Stimulated activated effector memory CD8-positive, alpha-beta T cell treated with anti-CD3 and anti-CD28 coated beads, Interleukin-12 subunit alpha, Interleukin-12 subunit beta, amount 100 ng/mL, for 72 hours (primary cell): Measurements from ENCODE around the gene UVSSA.

ENCODE experiments used
- ATAC-seq: fragments of 150-1000 bp; cut with Tn5 transposase; 2 replicates; pipeline ENCODE4 v1.10.0; 2021
- DNase-seq, 2 donors: peaks; one replicate each; pipeline ENCODE4 v3.0.0; 2021 to 2022; ENCODE audit warnings: low spot score in 2 of 2
- H3K27ac Mint-ChIP-seq: one replicate; pipeline ENCODE4 v1.8.0; 2022; ENCODE audit warnings: mild to moderate bottlenecking, mixed read lengths
- H3K36me3 Mint-ChIP-seq: one replicate; pipeline ENCODE4 v1.8.0; 2022; ENCODE audit warnings: mild to moderate bottlenecking, mixed read lengths
- H3K4me1 Mint-ChIP-seq: one replicate; pipeline ENCODE4 v1.8.0; 2022; ENCODE audit warnings: mixed read lengths
- H3K4me3 Mint-ChIP-seq: one replicate; pipeline ENCODE4 v1.8.0; 2022; ENCODE audit warnings: mild to moderate bottlenecking, mixed read lengths
- H3K9me3 Mint-ChIP-seq: one replicate; pipeline ENCODE4 v1.8.0; 2022; ENCODE audit warnings: mixed read lengths

The UVSSA gene

GRCh38 chr4:1360423-1361283, 13.6 kb downstream of the UVSSA start:
- Mint-ChIP-seq H3K9me3 (no peaks in the 10 kb centered on the region), H3K36me3 (no peaks in the 10 kb centered on the region), H3K4me3 (no peak overlapping the region), H3K27ac (no peak overlapping the region), H3K4me1 (no peaks in the 10 kb centered on the region)
- DNase-seq (no peak), ATAC-seq (no peak)

GRCh38 chr4:1361431-1361830, 14.4 kb downstream of the UVSSA start:
- Mint-ChIP-seq H3K36me3 (no peaks in the 10 kb centered on the region), H3K27ac (no peak overlapping the region), H3K4me3 (no peak overlapping the region), H3K9me3 (no peaks in the 10 kb centered on the region), H3K4me1 (no peaks in the 10 kb centered on the region)
- ATAC-seq: no peak
- no peak for DNase-seq

- H3K36me3 Mint-ChIP-seq: no peaks in the 10 kb centered on the region
These were observed 15.0 kb downstream of the UVSSA start for GRCh38 chr4:1362046-1362445.

GRCh38 chr4:1362521-1362920, 15.5 kb downstream of the UVSSA start:
- no peak overlapping the region for H3K4me3 Mint-ChIP-seq

More at GRCh38 chr4:1362046-1362445, 15.0 kb downstream of the UVSSA start:
- DNase-seq (no peak), ATAC-seq (no peak)
- Mint-ChIP-seq H3K4me3 (no peak overlapping the region), H3K9me3 (no peaks in the 10 kb centered on the region), H3K27ac (no peak overlapping the region), H3K4me1 (no peaks in the 10 kb centered on the region)

GRCh38 chr4:1363513-1363912, 16.5 kb downstream of the UVSSA start:
- no peak for DNase-seq
- Mint-ChIP-seq H3K4me1 (no peaks in the 10 kb centered on the region), H3K4me3 (no peak overlapping the region), H3K36me3 (no peaks in the 10 kb centered on the region), H3K27ac (no peak overlapping the region), H3K9me3 (no peaks in the 10 kb centered on the region)
- no peak for ATAC-seq

More at GRCh38 chr4:1362521-1362920, 15.5 kb downstream of the UVSSA start:
- Mint-ChIP-seq H3K36me3 (no peaks in the 10 kb centered on the region), H3K4me1 (no peaks in the 10 kb centered on the region), H3K9me3 (no peaks in the 10 kb centered on the region), H3K27ac (no peak overlapping the region)
- no peak for ATAC-seq
- DNase-seq: no peak

- DNase-seq: no peak
- no peaks in the 10 kb centered on the region for H3K36me3 Mint-ChIP-seq
- H3K9me3 Mint-ChIP-seq: no peaks in the 10 kb centered on the region
- H3K27ac Mint-ChIP-seq: no peak overlapping the region
- ATAC-seq: no peak
- H3K4me3 Mint-ChIP-seq: no peak overlapping the region
- H3K4me1 Mint-ChIP-seq: no peaks in the 10 kb centered on the region
These were observed 17.2 kb downstream of the UVSSA start for GRCh38 chr4:1364217-1364616.

GRCh38 chr4:1364748-1365147, 17.7 kb downstream of the UVSSA start:
- no peak overlapping the region for H3K4me3 Mint-ChIP-seq
- ATAC-seq: no peak
- no peaks in the 10 kb centered on the region for H3K4me1 Mint-ChIP-seq
- no peak overlapping the region for H3K27ac Mint-ChIP-seq
- no peaks in the 10 kb centered on the region for H3K36me3 Mint-ChIP-seq
- H3K9me3 Mint-ChIP-seq: no peaks in the 10 kb centered on the region
- no peak for DNase-seq

- Mint-ChIP-seq H3K9me3 (no peaks in the 10 kb centered on the region), H3K4me1 (no peaks in the 10 kb centered on the region), H3K36me3 (no peaks in the 10 kb centered on the region), H3K4me3 (no peak overlapping the region), H3K27ac (no peak overlapping the region)
- DNase-seq (no peak), ATAC-seq (no peak)
These were observed 18.5 kb downstream of the UVSSA start for GRCh38 chr4:1365271-1366178.

GRCh38 chr4:1366371-1367229, 19.6 kb downstream of the UVSSA start:
- H3K4me3 Mint-ChIP-seq: no peak overlapping the region
- DNase-seq: no peak
- peaks cover 5% of the 10 kb centered on the region for H3K4me1 Mint-ChIP-seq
- H3K27ac Mint-ChIP-seq: no peak overlapping the region
- no peaks in the 10 kb centered on the region for H3K36me3 Mint-ChIP-seq
- no peaks in the 10 kb centered on the region for H3K9me3 Mint-ChIP-seq
- ATAC-seq: no peak

- Mint-ChIP-seq H3K9me3 (no peaks in the 10 kb centered on the region), H3K27ac (no peak overlapping the region), H3K36me3 (no peaks in the 10 kb centered on the region), H3K4me3 (no peak overlapping the region), H3K4me1 (peaks cover 5% of the 10 kb centered on the region)
- ATAC-seq (no peak), DNase-seq (no peak)
These were observed 20.4 kb downstream of the UVSSA start for GRCh38 chr4:1367230-1367935.

- H3K9me3 Mint-ChIP-seq: no peaks in the 10 kb centered on the region
- no peaks in the 10 kb centered on the region for H3K36me3 Mint-ChIP-seq
- ATAC-seq (no peak), DNase-seq (no peak)
- no peak overlapping the region for H3K27ac Mint-ChIP-seq
- peaks cover 5% of the 10 kb centered on the region for H3K4me1 Mint-ChIP-seq
- H3K4me3 Mint-ChIP-seq: no peak overlapping the region
These were observed 20.9 kb downstream of the UVSSA start for GRCh38 chr4:1367936-1368289.

GRCh38 chr4:1368421-1369090, 21.5 kb downstream of the UVSSA start:
- H3K9me3 Mint-ChIP-seq: no peaks in the 10 kb centered on the region
- H3K4me1 Mint-ChIP-seq: peaks cover 5% of the 10 kb centered on the region
- DNase-seq (no peak), ATAC-seq (peak; percentile 15)
- peaks cover under 1% of the 10 kb centered on the region for H3K36me3 Mint-ChIP-seq
- no peak overlapping the region for H3K4me3 Mint-ChIP-seq
- no peak overlapping the region for H3K27ac Mint-ChIP-seq

GRCh38 chr4:1369091-1369450, 22.1 kb downstream of the UVSSA start:
- Mint-ChIP-seq H3K27ac (no peak overlapping the region), H3K4me1 (peaks cover 5% of the 10 kb centered on the region), H3K36me3 (peaks cover 6% of the 10 kb centered on the region), H3K4me3 (no peak overlapping the region), H3K9me3 (no peaks in the 10 kb centered on the region)
- no peak for DNase-seq
- peak; percentile 33 for ATAC-seq

GRCh38 chr4:1369479-1370079, 22.6 kb downstream of the UVSSA start:
- H3K9me3 Mint-ChIP-seq: no peaks in the 10 kb centered on the region
- no peak overlapping the region for H3K27ac Mint-ChIP-seq
- ATAC-seq (no peak), DNase-seq (no peak)
- peaks cover 6% of the 10 kb centered on the region for H3K36me3 Mint-ChIP-seq
- peaks cover 5% of the 10 kb centered on the region for H3K4me1 Mint-ChIP-seq
- H3K4me3 Mint-ChIP-seq: no peak overlapping the region
